AG20443 (cell line): ENCODE data around the gene SCN3B.
"Not testable (repeated sequence)": the region's sequence is repeated elsewhere in the genome, so short reads cannot be mapped to it uniquely, and the experiment has no call there.

Source experiments
- DNase-seq: peaks from one replicate; pipeline ENCODE4 v3.0.0; 2012; ENCODE audit warnings: low spot score, mixed read lengths

SCN3B gene, protein sequence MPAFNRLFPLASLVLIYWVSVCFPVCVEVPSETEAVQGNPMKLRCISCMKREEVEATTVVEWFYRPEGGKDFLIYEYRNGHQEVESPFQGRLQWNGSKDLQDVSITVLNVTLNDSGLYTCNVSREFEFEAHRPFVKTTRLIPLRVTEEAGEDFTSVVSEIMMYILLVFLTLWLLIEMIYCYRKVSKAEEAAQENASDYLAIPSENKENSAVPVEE

DNA sequence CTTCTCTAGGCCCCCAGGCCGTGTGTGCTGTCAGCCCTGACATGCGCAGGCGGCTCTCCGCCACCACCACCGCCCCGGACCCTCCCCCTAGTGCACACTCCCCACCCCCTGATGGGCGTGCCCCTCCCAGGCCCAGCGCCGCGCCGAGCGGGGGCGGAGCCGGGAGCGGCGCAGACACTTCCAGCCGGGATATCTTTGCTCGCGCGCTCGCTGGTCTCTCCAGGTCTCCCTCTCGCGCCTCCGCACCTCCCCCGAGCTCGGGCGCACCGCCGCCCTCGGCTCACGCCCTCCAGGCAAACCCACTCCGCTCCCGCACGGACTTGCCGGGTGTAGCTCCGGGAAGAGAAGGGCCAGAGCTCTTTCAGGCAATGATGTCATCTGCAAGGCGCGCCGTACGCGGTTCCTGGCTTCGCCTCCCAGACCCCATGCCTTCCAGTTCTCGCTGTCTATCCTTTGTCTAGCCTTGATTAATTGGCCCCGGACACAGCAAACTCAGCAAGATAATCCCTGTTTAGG lies at the start of gene SCN3B:
Gene SCN3B, minus strand, starts transcription at position 59 of the 516 bp plus-strand sequence. CDS start 823 bp downstream, outside the sequence.
- peak; percentile 81 for DNase-seq

DNA sequence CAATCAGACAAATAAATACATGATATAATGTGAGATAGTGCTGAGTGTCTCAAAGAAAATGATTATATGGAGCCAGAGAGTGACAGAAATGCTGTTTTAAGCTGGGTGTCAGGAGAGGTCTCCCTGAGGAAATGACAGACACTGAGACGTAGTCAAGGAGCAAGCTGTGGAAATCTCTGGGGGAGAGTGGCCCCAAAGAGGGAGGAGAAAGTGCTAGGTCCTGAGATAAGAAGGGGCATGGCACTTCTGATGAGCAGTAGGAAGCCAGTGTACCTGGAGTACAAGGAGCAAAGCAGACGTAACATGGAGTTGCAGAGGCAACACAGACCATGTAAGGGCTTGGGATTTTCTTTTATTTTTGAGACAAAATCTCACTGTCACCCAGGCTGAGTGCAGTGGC lies 48.3 kb upstream of the SCN3B start:
- DNase-seq, result no peak

DNA sequence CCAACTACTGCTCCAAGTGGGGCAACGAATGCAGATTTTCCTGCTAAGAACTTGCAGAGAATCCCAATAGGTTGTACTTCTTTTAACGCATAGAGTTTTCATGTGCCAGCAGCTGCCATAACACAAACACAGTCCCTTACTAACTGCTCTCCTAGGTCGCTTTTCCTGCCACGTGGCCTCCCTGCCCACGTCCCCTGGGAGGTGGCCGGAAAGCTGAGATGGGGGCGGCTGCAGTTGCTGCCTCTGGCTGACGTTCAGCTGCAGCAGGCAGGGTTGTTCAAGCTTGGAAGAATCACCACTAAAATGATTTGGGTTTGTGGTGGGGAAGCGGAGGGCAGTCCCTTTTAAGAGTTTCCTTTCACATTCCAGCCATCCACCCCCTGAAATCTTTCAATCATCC lies 47.7 kb upstream of the SCN3B start:
- DNase-seq, result no peak

DNA sequence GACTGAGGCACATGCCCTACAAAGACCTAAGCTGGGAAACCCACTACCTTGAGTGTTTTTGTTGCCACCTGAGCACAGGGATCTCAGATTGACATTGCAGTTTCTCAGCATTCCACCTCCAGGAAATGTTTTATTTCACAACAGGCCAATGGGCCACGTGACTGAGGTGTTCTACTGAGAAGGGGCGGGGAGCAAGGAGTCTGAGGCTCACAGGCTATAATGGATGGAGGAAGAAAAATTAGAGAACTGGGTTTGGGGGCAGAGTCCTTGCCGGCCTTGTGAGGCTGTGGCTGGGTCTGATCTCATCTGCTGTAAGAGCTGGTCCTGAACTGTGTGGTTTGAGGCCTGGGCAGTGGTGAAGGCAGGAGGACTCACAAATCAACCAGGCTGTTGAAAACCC lies 46.3 kb upstream of the SCN3B start:
- no peak for DNase-seq

DNA sequence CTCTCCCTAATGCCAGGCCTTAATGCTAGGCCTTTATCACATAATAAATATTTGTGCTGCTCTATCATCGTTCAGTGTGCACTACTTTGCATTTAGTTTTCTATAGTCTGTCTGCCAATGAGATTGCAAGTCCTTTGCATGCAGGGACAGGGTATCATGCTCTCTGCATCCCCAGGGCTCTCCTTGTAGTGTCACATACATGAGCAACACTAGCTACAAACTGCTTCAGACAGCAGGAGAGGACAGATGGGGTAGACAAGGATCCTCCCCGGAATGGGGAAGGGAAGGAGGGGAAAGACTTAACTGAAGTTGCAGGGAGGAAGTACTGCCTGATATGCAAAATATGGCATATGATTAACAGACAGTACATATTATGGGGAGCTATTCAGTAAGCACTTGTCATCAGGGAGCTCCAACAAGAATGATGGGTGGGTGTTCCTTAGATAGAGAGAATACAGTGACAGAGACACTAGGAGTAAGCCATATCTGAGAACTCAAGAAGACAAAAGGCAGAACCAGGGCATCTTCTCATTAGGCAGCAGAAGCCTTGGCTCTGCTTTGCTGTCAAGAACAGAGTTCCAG lies 44.2 kb upstream of the SCN3B start:
- DNase-seq, result no peak

DNA sequence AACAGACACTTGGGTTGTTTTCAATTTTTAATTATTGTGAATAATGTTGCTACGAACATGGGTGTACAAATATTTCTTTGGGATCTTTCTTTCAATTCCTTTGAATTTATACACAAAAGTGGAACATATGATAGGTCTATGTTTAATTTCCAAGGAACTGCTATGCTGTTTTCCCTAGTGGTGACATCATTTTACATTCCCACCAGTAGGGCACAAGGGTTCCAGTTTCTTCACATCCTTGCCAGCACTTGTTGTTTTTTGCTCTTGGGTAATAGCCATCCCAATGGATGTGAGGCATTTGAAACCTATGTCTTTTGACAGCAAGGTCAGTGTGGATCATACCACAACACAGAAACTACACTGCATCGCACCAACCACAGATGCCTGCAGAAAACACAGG lies 41.8 kb upstream of the SCN3B start:
- no peak for DNase-seq

DNA sequence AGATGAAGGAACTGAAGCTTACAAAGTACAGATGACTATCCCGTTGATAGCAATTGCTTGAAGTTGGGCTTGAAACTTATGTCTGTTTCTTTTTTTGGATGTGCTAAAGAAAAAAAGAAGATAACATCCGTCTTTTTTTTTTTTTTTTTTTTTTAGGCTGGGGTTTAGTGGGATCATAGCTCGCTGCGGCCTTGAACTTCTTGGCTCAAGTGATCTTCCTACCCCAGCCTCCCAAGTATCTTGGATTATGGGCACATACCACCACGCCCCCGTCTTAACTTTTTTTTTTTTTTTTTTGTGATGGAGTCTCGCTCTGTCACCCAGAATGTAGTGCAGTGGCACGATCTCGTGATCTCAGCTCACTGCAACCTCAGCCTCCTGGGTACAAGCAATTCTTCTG lies 40.8 kb upstream of the SCN3B start:
- no peak for DNase-seq

DNA sequence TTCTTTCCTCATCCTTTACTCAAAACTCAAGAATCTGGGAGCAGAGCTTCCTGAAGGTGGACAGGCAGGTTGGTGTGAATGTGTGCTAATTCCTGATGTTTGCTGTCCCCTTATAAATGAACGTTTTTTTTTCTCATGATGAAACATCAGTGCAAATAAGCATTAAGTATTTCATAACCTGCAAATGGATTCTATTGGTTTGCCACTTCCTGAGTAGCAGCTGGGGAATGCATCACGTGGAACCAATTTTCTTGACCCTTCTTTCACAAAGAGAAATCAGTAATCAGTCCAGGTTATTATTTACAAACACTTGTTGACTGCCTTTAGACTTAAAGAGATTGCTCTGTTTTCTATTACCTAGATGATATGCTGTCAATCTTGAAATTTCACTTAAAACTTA lies 40.1 kb upstream of the SCN3B start:
- DNase-seq, result no peak

DNA sequence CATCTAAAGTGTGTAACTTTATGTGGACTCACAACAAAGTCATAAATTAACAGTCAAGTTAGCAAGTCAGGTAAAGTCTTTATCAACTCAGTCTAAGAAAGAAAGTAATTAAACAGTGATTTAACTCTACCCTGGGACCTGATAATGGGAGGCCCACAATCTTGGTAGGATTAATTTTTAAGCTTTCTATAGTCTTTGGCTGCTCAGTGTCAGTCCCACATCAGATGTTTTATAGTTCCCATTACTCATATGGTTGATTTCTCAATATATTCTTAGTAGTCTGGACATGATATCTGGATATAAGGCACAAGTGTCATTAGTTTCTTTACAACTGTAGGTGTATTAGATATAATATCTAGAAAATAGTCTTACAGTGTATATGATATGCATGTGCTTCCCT lies 38.5 kb upstream of the SCN3B start:
- DNase-seq, result no peak

DNA sequence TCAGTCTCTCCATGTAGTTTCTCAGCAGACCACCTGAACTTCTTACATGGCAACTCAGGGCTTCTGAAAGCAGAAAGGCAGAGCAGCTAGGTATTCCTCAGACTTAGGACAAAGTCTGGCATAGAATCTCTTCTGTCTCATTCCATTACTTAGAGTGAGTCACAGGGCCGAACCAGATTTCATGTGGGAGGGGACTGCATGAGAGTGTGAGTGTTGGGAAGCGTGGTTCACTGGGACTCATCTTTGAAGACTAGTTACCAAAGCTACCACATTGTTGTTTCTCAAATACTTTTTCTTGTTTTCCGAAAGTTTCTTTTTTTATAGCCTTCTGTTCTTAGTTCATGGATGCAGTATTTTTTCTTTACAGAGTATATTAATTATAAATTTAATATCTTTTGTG lies 36.1 kb upstream of the SCN3B start:
- DNase-seq, result peak; percentile 74

DNA sequence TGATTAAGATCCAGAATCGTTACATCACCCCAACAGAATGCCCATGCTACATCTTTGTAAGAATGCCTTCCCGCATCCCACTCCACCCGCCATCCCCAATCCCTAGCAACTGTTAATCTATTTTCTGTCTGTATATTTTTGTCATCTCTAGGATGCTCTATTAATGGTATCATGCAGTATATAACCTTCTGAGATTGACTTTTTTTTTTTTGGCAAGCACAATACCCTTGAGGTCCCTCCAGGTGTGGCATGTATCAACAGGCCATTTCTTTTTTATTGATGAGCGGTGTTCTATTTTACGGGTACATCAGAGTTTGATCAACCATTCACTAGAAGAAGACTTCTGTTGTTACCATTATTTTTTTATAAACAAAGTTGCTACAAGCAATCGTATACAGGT lies 30.2 kb upstream of the SCN3B start:
- DNase-seq, result no peak

DNA sequence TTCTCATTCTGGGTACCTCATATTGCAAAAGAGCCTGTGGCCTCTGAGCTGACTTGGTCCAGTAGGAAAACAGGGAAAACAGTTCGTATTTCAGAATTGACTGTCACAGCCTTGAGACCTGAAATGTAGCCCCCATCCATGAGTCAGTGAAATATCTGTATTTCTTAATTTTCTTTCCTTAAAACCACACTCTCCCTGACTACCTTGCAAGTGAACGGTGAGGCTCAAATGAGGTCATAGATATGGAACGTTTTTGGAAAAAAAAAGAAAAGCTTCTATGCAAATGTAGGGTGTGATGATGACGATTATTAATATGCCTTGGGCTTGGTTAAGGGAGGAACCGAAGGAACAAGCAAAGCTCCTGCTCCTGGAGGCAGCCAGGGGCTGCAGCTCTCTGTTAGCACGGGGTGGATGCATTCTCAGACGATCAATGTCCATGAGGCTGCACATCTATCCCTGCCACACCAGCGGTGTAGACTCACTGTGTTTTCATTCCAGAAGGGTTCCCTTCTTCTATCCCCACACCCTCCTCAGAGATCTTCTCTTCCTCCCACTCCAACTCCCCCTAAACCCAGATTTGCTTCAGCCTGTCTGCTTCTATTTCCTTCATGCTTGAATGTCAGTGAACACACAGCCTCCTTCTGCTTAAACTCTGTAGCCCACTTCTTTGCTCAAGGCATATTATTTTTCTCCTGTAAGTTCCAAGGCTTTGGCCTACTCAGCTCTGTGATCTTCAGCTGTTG lies 29.2 kb upstream of the SCN3B start:
- no peak for DNase-seq

DNA sequence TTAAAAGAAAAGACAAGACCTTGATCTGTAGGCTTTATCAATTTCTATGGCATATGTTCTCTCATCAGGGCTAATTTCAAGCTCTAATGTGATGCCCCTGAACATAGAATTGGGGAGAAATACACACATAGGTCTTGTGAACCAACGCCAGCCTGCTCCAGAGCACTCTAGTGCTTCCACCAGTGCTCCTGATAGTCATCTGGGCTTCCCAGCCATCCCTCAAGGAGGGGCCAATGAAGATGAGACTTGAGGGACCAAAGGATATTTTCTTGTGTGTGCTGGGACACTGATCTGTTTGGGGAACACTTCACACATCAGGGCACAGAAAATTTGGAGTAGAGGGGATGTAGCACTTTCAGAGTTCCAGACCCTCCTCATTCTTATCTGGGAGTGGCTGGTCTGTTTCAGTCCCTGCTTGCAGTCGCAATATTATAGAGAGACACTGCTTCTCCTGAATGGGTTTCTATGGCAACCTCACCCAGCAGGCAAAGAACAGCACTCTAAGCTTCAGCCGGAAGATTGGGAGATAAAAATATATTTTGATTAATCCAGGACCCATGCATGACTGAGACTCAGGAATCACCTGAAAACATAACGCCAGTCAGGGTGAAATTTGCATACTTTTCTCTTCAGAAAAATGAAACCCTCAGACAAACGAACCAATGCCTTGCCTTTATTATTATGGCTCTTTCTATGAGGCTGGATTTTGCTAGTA lies 28.4 kb upstream of the SCN3B start:
- no peak for DNase-seq

DNA sequence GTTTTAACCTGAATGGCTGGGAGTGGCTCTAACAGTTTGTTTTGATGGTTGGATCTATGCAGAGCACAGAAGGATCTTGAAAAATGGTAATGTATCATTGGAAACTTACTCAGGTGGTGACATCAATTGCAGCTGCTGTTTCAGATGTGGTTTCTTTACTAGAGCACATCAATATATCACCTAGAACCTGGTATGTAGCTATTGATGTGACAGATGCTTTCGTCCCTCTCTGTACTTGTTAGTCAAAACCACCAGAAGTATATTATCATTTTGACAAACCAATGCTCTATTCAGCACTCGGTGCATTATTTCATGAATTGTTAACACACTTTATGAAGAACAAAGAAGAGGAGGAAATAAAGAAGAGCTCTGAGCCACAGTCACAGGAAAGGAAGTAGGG lies 26.6 kb upstream of the SCN3B start:
- DNase-seq, result no peak

DNA sequence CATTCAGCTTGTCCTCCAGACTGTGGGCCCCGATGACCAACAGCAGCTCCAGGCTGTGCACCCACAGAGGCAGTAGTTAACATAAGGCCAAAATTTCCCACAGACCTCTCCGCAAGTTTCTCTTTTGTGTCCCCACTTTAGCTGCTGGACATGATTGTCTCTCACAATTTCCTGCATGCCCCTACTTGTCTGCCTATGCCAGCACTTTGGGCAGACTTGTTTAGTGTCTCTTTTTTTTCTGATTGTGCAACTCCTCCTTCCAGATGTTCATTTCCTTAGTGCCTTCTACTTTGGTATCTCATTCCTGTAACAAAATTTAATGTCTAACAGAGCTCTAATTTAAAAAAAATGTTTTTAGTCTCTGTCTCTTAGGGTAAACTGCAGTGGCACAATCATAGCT lies 23.8 kb upstream of the SCN3B start:
- no peak for DNase-seq

DNA sequence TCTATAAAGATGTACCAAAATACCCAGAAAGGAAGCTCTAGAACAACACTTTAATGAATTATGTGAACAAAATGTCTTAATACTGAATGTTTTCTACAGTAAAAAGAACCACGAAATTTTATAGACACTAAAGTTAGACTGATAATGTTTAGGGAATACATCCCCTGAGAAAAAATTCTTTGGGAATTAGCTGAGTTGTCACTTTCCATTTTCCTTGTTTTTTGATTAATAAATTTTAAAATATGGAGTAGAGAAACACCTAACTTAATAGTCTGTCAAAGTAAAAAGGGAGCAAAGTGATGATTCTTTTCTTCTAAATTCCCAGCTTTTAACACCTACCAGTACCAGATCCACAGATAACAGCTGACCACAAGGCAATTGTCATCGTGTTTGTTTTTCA lies 23.1 kb upstream of the SCN3B start:
- no peak for DNase-seq

DNA sequence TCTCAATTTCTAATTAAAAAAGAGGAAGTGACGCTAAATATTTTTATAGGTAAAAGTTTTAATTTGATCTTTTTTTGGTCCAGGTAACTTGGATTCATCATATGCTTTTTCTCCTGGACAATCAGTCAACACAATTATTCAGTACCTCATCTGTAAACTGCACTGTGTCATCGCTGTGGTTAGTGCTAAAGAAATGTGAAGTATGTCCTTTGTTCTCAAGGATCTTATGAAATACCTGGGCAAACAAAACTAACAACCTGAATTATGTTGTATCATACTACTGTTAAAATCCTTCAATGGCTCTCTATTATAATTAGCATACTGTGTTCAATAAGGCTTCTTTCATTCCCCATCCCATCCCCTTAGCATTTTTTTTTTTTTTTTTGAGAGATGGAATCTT lies 19.9 kb upstream of the SCN3B start:
- no peak for DNase-seq

DNA sequence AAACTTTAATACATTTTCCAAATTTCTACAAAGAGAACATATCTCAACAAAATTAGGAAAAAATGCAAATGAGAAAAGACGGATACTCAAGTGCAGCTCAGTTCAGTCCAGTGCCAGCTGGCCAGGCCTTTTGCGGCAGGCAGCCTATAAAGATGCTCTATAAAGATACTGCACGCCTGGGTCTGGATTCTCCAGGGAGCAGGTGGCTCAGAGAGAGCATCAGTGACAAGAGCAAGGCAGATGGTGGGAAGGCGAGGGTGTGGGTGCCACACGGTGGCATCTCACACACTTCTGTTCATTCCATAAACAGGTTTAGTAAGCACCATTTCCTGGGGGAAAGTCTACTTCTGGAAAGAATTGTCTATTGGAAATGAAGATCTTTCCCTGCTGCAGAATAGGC lies 18.1 kb upstream of the SCN3B start:
- DNase-seq, result no peak

DNA sequence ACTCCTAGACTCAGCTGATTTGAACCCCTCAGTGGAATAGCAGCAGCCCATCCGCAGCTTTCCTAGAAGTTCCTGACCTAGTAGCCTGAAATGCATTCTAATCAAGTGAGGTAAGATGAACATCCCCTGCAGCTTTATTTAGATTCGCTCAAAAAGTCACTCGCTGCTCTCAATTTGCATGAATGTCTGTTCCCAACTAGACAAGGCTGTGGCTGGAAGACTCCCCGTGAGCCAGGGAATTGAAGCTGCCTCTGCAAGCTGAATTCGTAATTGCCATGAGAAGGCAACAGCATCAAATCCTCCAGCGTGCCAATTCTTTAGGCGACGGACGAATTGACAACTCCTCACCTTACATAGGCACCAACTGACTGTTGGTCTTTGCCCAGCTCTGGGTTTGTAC lies 17.1 kb upstream of the SCN3B start:
- no peak for DNase-seq

DNA sequence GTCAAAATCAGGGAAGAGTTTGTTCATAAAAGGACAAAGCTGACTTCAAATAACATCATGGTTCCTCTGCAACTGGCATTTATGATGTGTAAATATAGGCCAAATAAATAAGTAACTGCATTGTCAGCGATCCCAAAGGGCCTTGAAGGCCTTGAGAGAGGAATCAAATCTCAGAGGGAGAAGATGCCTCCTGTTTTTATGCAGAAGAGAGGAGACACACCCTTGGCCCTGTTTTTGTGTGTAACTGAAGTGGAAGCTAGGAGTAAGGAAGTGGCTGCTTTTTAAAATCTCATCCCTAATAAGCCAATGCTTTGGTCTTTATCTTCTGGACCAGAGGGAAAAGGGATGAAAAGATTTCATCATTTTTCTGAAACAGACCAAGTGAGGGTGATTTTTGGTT lies 15.7 kb upstream of the SCN3B start:
- no peak for DNase-seq

DNA sequence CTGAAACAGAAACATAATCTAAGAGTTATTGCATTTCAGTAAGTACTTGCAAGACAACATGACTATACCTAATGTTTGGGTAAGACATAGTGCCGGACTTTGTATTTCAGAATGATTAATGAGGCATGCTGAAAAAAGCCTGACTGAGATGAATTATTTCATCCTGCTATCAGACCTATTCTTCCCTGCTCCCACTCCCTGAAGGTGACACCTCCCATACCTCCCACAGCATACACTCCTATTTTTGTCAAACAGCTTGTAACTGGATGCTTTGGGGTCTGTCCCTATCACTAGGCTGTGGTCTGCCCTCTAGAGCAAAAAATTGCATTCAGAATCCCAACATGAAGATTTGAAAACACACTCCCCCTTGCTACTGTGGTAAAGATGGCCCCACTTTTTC lies 10.9 kb upstream of the SCN3B start:
- no peak for DNase-seq

DNA sequence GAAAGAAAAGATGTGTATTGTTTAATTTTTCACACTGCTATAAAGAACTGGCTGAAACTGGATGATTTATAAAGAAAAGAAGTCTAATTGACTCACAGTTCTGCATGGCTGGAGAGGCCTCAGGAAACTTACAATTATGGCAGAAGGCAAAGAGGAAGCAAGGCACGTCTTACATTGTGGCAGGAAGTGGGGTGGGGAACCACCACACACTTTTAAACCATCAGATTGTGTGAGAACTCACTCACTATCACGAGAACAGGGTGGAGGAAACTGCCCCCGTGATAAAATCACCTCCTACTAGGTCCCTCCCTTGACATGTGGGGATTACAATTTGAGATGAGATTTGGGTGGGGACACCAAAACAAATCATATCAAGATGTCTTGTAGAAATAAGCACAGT lies 5.5 kb upstream of the SCN3B start:
- not testable (repeated sequence) for DNase-seq

DNA sequence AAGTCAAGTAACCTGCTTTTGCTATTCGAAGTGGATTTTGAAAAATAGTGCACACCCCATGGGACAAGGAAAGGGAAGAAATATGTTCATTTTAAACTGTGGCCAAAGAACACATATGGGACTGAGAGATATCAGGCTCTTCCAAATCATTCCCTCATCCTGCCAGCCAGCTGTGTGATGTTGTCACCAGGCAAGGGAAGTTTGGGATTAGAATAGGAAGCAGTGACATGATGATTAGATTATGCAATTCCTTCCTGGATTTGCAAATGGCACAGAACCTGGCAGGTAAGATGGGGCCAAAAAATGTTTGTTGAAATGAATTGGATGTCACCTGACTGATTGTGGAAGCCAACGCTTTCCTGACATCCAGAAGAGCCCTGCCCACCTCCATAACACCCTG lies 4.9 kb upstream of the SCN3B start:
- no peak for DNase-seq
